Astrocyte of the spinal cord (primary cell): ENCODE data around the gene DCXR.

ENCODE experiments used
- DNase-seq: peaks from one replicate; pipeline ENCODE4 v3.0.0; 2011; ENCODE audit warnings: low read depth, low spot score
- H3K4me3 ChIP-seq: 2 replicates; pipeline ENCODE4 v1.5.1; 2011; ENCODE audit warnings: low read depth, mild to moderate bottlenecking, low read length, moderate library complexity
- CTCF ChIP-seq: IDR thresholded peaks from 2 replicates; pipeline ENCODE4 v1.5.1; 2012; ENCODE audit warnings: low read depth, mild to moderate bottlenecking, low read length, inconsistent platforms
- in situ Hi-C: cut with HindIII; loops from 2 replicates; pipeline ENCODE4 v1.10.0; 2017; ENCODE audit warnings: low sequenced_read_pairs

Gene DCXR

GRCh38 chr17:82022310-82022980, 15.1 kb downstream of the DCXR start, which contains the start of gene CENPX:
Gene CENPX, minus strand, starts transcription at chr17:82022878. Its CDS starts 17 bp downstream, at chr17:82022861.
- no peak for DNase-seq
- in situ Hi-C loops, result no loop called here
- no peak for TF ChIP-seq CTCF
- H3K4me3 ChIP-seq, result peak within 1 kb of the TSS; percentile 70

- no peak for TF ChIP-seq CTCF
- no peak for DNase-seq
- in situ Hi-C loops, result no loop called here
- peak overlapping the region; percentile 70 for H3K4me3 ChIP-seq
Measured at GRCh38 chr17:82021900-82022309, 15.6 kb downstream of the DCXR start.

GRCh38 chr17:82021107-82021899, 16.2 kb downstream of the DCXR start:
- in situ Hi-C loops, result no loop called here
- DNase-seq, result peak; percentile 65
- TF ChIP-seq CTCF, result peak; percentile 83
- peak overlapping the region; percentile 70 for H3K4me3 ChIP-seq

- H3K4me3 ChIP-seq, result no peak overlapping the region
- no peak for TF ChIP-seq CTCF
- in situ Hi-C loops, result no loop called here
- DNase-seq, result no peak
Measured at GRCh38 chr17:82020572-82021106, 16.9 kb downstream of the DCXR start.

- no peak for DNase-seq
- in situ Hi-C loops, result no loop called here
Measured at GRCh38 chr17:82019690-82020571, 17.6 kb downstream of the DCXR start.

More at GRCh38 chr17:82019690-82020571, 17.6 kb downstream of the DCXR start:
- no peak overlapping the region for H3K4me3 ChIP-seq
- TF ChIP-seq CTCF, result peak; percentile 88
